ENCODE results near the gene H3-3A.

The H3-3A gene

DNA sequence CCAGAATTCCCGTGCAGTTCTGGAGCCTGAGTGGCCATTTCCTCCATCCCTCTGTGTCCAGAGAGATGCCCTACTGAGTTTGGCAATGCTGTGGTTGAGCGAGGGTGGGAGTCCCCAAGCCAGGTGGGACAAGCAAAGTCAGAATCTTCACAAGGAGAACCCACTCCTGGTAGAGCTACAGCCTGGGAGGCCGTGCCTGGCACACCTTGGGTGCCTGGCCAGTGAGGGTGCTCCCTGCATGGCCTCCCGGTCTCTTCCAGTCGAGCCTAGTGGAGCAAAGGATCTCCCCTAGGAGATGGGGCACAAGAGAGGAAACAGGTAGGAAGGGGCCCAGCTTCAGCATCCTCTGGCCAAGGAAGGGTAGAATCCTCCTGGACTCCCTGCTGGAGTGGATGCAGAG is 57.9 kb downstream of the H3-3A start:
- H3K4me1 Mint-ChIP-seq (ENCODE audit: low read depth) = peaks cover 28% of the 10 kb centered on the region
- no peak for DNase-seq (ENCODE audit: low spot score)
- H3K27me3 Mint-ChIP-seq (ENCODE audit: low read depth) = peaks cover 2% of the 10 kb centered on the region
- H3K36me3 Mint-ChIP-seq (ENCODE audit: low read depth) = no peaks in the 10 kb centered on the region
- H3K4me3 Mint-ChIP-seq = peak overlapping the region; percentile 85
- H3K27ac Mint-ChIP-seq = peak overlapping the region; percentile 49
- no peaks in the 10 kb centered on the region for H3K9me3 Mint-ChIP-seq

DNA sequence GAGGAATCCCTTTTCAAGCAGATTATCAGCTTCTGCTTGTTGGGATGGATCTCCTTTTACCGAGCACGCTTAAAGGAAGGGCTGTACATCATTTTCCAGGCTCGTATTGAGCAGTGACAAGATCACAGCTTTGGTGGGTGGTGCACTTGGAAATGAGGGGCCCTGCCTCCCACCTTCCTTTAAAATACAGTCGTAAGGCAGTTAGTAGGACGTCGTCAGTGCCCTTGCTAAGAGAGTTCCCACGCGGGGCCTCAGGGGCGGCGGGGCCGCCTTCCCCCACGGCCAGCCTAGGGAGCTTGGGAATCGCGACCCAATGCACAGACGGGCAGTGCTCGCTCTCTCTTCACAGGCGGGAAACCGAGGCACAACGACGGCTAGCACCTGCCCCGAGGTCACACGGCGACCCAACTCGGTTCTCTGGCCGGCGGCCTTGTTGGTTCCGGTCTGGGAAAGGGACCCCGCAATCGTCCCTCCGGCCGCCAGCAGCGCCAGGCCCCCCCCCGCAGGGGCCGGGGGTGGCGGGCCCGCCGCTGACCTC is 58.6 kb downstream of the H3-3A start:
- H3K4me1 Mint-ChIP-seq (ENCODE audit: low read depth) = peaks cover 30% of the 10 kb centered on the region
- H3K9me3 Mint-ChIP-seq = no peaks in the 10 kb centered on the region
- H3K36me3 Mint-ChIP-seq (ENCODE audit: low read depth) = no peaks in the 10 kb centered on the region
- peak overlapping the region; percentile 86 for H3K27ac Mint-ChIP-seq
- peak overlapping the region; percentile 85 for H3K4me3 Mint-ChIP-seq
- no peak for DNase-seq (ENCODE audit: low spot score)
- H3K27me3 Mint-ChIP-seq (ENCODE audit: low read depth) = peaks cover 2% of the 10 kb centered on the region

Data from T-helper 2 cell treated with Interferon-gamma antibody and Interleukin-4, amounts not matched to agents 5 μg/mL and 100 μg/mL, for 36 hours (primary cell).